A549 (cell line): Measurements from ENCODE around the gene TMED8. TPM values are rescaled to one million over a fixed set of nuclear protein-coding genes. Genes with fewer than 3 reads are reported as not detected.

Experiments used
- ATAC-seq, 2 experiments: fragments of 200-7000 bp in 1 of 2; fragments of >200 bp in 1 of 2; cut with Nextera tagmentation in 1 of 2; cut with Tn5 transposase in 1 of 2; 3 replicates each; pipeline versions ENCODE4 v1.8.0 to v1.9.1; 2018 to 2020; ENCODE audit warnings: mild to moderate bottlenecking in 1 of 2, moderate library complexity in 1 of 2
- CTCF ChIA-PET: fragments of 300-600 bp; sonication (Branson Sonifier 250); formaldehyde crosslinking; extraction: SDS; loops from one replicate; lab custom pipeline; 2021; ENCODE audit warnings: antibody characterized with exemption, inconsistent platforms; lab: Yijun Ruan, JAX
- POLR2A ChIA-PET: fragments of 350-600 bp; formaldehyde crosslinking; extraction: SDS; loops from one replicate; lab custom pipeline; 2021; ENCODE audit warnings: antibody characterized with exemption, inconsistent platforms; lab: Yijun Ruan, JAX
- DNase-seq, 2 experiments: peaks; one replicate each; pipeline versions ENCODE4 v3.0.0 to v3.0.0-alpha.2; 2011 to 2016; ENCODE audit warnings: low read depth in 1 of 2, low spot score in 1 of 2
- FAIRE-seq: peaks from 2 replicates; lab custom pipeline; 2011; peaks lifted over from hg19 to GRCh38; lab: Jason Lieb, UNC
- H3K27ac ChIP-seq, 2 experiments: fragments of >200 bp; sonication (Bioruptor Twin); formaldehyde crosslinking; 3 replicates each; pipeline ENCODE4 v1.5.1; 2016 to 2017
- H3K4me1 ChIP-seq: fragments of >200 bp; sonication (Bioruptor Twin); formaldehyde crosslinking; 3 replicates; pipeline ENCODE4 v1.6.1; 2016
- H3K4me2 ChIP-seq: fragments of >200 bp; sonication (Bioruptor Twin); formaldehyde crosslinking; 3 replicates; pipeline ENCODE4 v1.6.1; 2016
- H3K4me3 ChIP-seq: fragments of >200 bp; sonication (Bioruptor Twin); formaldehyde crosslinking; 3 replicates; pipeline ENCODE4 v1.5.1; 2016
- H3K9me3 ChIP-seq: fragments of >200 bp; sonication (Bioruptor Twin); formaldehyde crosslinking; 3 replicates; pipeline ENCODE4 v1.6.1; 2016
- CBX8 ChIP-seq: fragments of 200-600 bp; sonication (generic); IDR thresholded peaks from 2 replicates; pipeline ENCODE4 v1.6.1; 2016
- CEBPB ChIP-seq, 2 experiments: fragments of >200 bp in 1 of 2; sonication (Bioruptor Twin) in 1 of 2; formaldehyde crosslinking in 1 of 2; IDR thresholded peaks; 2 replicates each; pipeline ENCODE4 v1.6.1; 2012 to 2016
- ELK1 ChIP-seq: fragments of 150-350 bp; IDR thresholded peaks from 2 replicates; pipeline ENCODE4 v1.6.1; 2014; ENCODE audit warnings: low read depth, mild to moderate bottlenecking, low read length
- EP300 ChIP-seq, 2 experiments: fragments of >200 bp; sonication (Bioruptor Twin); formaldehyde crosslinking; IDR thresholded peaks; 2 replicates in 1 of 2; 3 replicates in 1 of 2; pipeline ENCODE4 v1.6.1; 2016 to 2017
- ESRRA ChIP-seq: fragments of 150-350 bp; IDR thresholded peaks from 2 replicates; pipeline ENCODE4 v1.6.1; 2014; ENCODE audit warnings: mild to moderate bottlenecking, low read length, borderline replicate concordance
- FOSB ChIP-seq: fragments of 250-450 bp; sonication (Bioruptor Pico); IDR thresholded peaks from 2 replicates; pipeline ENCODE4 v1.5.0; 2020; ENCODE audit warnings: mild to moderate bottlenecking, moderate library complexity
- FOSL2 ChIP-seq, 2 experiments: fragments of 450-650 bp in 1 of 2; fragments of >200 bp in 1 of 2; sonication (Bioruptor Twin) in 1 of 2; formaldehyde crosslinking; IDR thresholded peaks; 2 replicates each; pipeline versions ENCODE4 v1.5.0 to v1.6.1; 2016 to 2020; ENCODE audit warnings: mild to moderate bottlenecking in 1 of 2, moderate library complexity in 1 of 2
- FOXS1 ChIP-seq: fragments of 250-450 bp; sonication (Bioruptor Pico); IDR thresholded peaks from 2 replicates; pipeline ENCODE4 v1.5.0; 2020; ENCODE audit warnings: mild to moderate bottlenecking, moderate library complexity
- GATA3 ChIP-seq: IDR thresholded peaks from 2 replicates; pipeline ENCODE4 v1.6.1; 2012; ENCODE audit warnings: borderline replicate concordance
- HDAC2 ChIP-seq: fragments of 200-600 bp; sonication (generic); IDR thresholded peaks from 2 replicates; pipeline ENCODE4 v1.6.1; 2016
- HOXA7 ChIP-seq: fragments of 250-450 bp; sonication (Bioruptor Pico); IDR thresholded peaks from 2 replicates; pipeline ENCODE4 v1.5.0; 2020; ENCODE audit warnings: mild to moderate bottlenecking, moderate library complexity
- HOXB13 ChIP-seq: fragments of 250-450 bp; sonication (Bioruptor Pico); IDR thresholded peaks from 2 replicates; pipeline ENCODE4 v1.5.0; 2020; ENCODE audit warnings: low read depth, mild to moderate bottlenecking, moderate library complexity
- JUN ChIP-seq, 2 experiments: fragments of >200 bp; sonication (Bioruptor Twin); formaldehyde crosslinking; IDR thresholded peaks; 2 replicates in 1 of 2; 3 replicates in 1 of 2; pipeline ENCODE4 v1.6.1; 2016 to 2017
- JUNB ChIP-seq: fragments of >200 bp; sonication (Bioruptor Twin); formaldehyde crosslinking; IDR thresholded peaks from 2 replicates; pipeline ENCODE4 v1.6.1; 2016
- MAFK ChIP-seq: fragments of 450-650 bp; IDR thresholded peaks from 2 replicates; pipeline ENCODE4 v1.6.1; 2014; ENCODE audit not compliant: partially characterized antibody
- MAX ChIP-seq: IDR thresholded peaks from 2 replicates; pipeline ENCODE4 v1.6.1; 2012
- MYC ChIP-seq: IDR thresholded peaks from 2 replicates; pipeline ENCODE4 v1.6.1; 2012; ENCODE audit warnings: mild to moderate bottlenecking, inconsistent platforms, low read length, improper control_type of control experiment, borderline replicate concordance
- NR3C1 ChIP-seq: fragments of >200 bp; sonication (Bioruptor Twin); formaldehyde crosslinking; IDR thresholded peaks from 3 replicates; pipeline ENCODE4 v1.6.1; 2017
- RAD21 ChIP-seq, 2 experiments: fragments of >200 bp in 1 of 2; sonication (Bioruptor Twin) in 1 of 2; formaldehyde crosslinking in 1 of 2; IDR thresholded peaks in 1 of 2; conservative IDR thresholded peaks in 1 of 2; 2 replicates in 1 of 2; 3 replicates in 1 of 2; pipeline ENCODE4 v1.6.1; 2012 to 2018; ENCODE audit warnings: inconsistent platforms in 1 of 2
- RFX5 ChIP-seq: fragments of 450-650 bp; IDR thresholded peaks from 2 replicates; pipeline ENCODE4 v1.7.1; 2014; ENCODE audit warnings: antibody characterized with exemption, mild to moderate bottlenecking, moderate library complexity
- TP53 ChIP-seq: fragments of 250-450 bp; sonication (Bioruptor Pico); IDR thresholded peaks from 2 replicates; pipeline ENCODE4 v1.5.0; 2021; ENCODE audit warnings: mild to moderate bottlenecking, moderate library complexity
- USF2 ChIP-seq: fragments of 450-650 bp; IDR thresholded peaks from 2 replicates; pipeline ENCODE4 v1.6.1; 2014; ENCODE audit warnings: antibody characterized with exemption
- ZNF302 ChIP-seq: fragments of 250-450 bp; sonication (Bioruptor Pico); IDR thresholded peaks from 2 replicates; pipeline ENCODE4 v1.9.0; 2021; ENCODE audit warnings: inconsistent platforms, mild to moderate bottlenecking, moderate library complexity
- WGBS: methylation state at CpG from one replicate; pipeline ENCODE4 v1.1.6; 2017; ENCODE audit errors: missing lambda C conversion rate; 5-methylcytosine and 5-hydroxymethylcytosine counted together
- polyA plus RNA-seq, 4 experiments: library from polyadenylated mRNA; depleted of rRNA in 3 of 4; stranded (reverse); fragments of >200 nt; fragmentation: RNase III in 1 of 4; extraction: RNeasy Plus Mini Kit Qiagen cat#74134 plus additional on column Dnase treatment in 1 of 4; gene quantifications; 2 replicates in 3 of 4; 3 replicates in 1 of 4; pipeline ENCODE4 v1.2.3, GENCODE V29; 2011 to 2017
- TF ChIP-seq, protein P1 (sequence below): fragments of >200 bp; sonication (Bioruptor Twin); formaldehyde crosslinking; IDR thresholded peaks from 2 replicates; pipeline ENCODE4 v1.6.1; 2016
- TF ChIP-seq, protein P2 (sequence below): IDR thresholded peaks from 2 replicates; pipeline ENCODE4 v1.6.1; 2012
- TF ChIP-seq, protein P3 (sequence below): fragments of 200-600 bp; sonication (generic); IDR thresholded peaks from 2 replicates; pipeline ENCODE4 v1.6.1; 2016; ENCODE audit warnings: antibody characterized with exemption, mild to moderate bottlenecking, moderate library complexity
- TF ChIP-seq, protein P4 (sequence below): fragments of >200 bp; sonication (Bioruptor Twin); formaldehyde crosslinking; IDR thresholded peaks from 3 replicates; pipeline ENCODE4 v1.6.1; 2016

Gene TMED8
- polyA plus RNA-seq, 2 of the 4 experiments (the other 2 are of a cell fraction), result 8.8 to 13.9 TPM

DNA sequence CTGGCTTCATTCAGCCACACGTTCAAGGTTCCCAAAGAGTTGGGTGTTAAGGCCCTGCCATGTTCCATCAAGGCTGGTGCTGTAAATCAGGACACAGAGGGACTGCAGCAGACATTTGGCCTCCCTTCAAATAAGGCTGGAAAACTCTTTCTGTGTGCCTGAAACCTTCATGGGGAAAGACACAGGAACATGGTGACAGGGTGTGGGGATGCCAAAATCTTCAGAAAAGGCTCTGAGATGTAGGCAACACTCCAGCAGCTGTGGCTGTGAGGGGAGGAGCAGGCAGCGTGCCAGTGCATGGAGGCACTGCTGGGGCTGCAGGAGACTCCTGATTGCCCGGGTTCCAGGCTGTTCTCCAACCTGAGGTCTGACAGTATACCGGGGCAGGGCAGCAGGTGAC is 71.2 kb downstream of the TMED8 start:
- DNase-seq (no peak), FAIRE-seq (no peak), ATAC-seq (no peak)
- peak overlapping the region; percentile 78; a peak in 5 of 6 replicates for H3K27ac ChIP-seq
- 91% methylated on average over 4 of the region's 4 CpGs for WGBS
- H3K4me2 ChIP-seq, result no peak overlapping the region; the same call in 2 of the 3 replicates
- peaks cover 70% of the 10 kb centered on the region for H3K4me1 ChIP-seq
- H3K4me3 ChIP-seq, result no peak overlapping the region
- ChIA-PET POLR2A (interaction anchor here (4.2 kb wide), 1 partner anchor 15 kb away, joined by 45 read pairs; the partner anchor contains the start of genes GSTZ1 and POMT2), CTCF (interaction anchor here (0.6 to 19.2 kb wide), 4 partner anchors 7 to 208 kb away, joined by 3 to 622 read pairs (median 6); no protein-coding TSS in a partner anchor)
- TF ChIP-seq FOSB (CRISPR knock-in tag) (no peak), ESRRA (no peak), HOXA7 (no peak), NR3C1 (no peak), CBX8 (no peak), FOSL2 (IDR thresholded peaks at IDR 0.05) (no peak), FOSL2 (CRISPR knock-in tag; IDR thresholded peaks at IDR 0.05) (no peak), JUN (IDR thresholded peaks at IDR 0.05) (no peak), HDAC2 (no peak), ZNF302 (no peak)
- H3K9me3 ChIP-seq, result no peaks in the 10 kb centered on the region

- H3K27ac ChIP-seq, result peak overlapping the region; percentile 95 to 96
- H3K4me2 ChIP-seq, result peak overlapping the region; percentile 90
- H3K9me3 ChIP-seq, result no peaks in the 10 kb centered on the region
- CTCF ChIA-PET, result interaction anchor here (0.8 to 19.2 kb wide), 7 partner anchors 9 to 152 kb away, joined by 3 to 622 read pairs (median 53); partner anchors contain the start of genes GSTZ1 and POMT2
- DNase-seq (peak; percentile 92 to 93), ATAC-seq (peak; percentile 89 to 91), FAIRE-seq (peak; percentile 99)
- 12% methylated on average over 4 of the region's 4 CpGs for WGBS
- H3K4me3 ChIP-seq, result peak overlapping the region; percentile 28; the same call in 2 of the 3 replicates
- peaks cover 68% of the 10 kb centered on the region for H3K4me1 ChIP-seq
- POLR2A ChIA-PET, result interaction anchor here (0.5 to 4.2 kb wide), 6 partner anchors 10 to 160 kb away, joined by 3 to 45 read pairs (median 7); partner anchors contain the start of genes GSTZ1 and POMT2
- TF ChIP-seq FOSL2 (IDR thresholded peaks at IDR 0.05) (peak; percentile 97), FOSL2 (CRISPR knock-in tag; IDR thresholded peaks at IDR 0.05) (peak; percentile 99), MAX (peak; percentile 87), HOXB13 (CRISPR knock-in tag) (no peak), FOXS1 (peak; percentile 35; the same call in 1 of the 2 replicates), TP53 (no peak), RFX5 (peak; percentile 18; the same call in 1 of the 2 replicates), USF2 (peak; percentile 84), ELK1 (no peak), JUN (IDR thresholded peaks at IDR 0.05) (peak; percentile 85 to 96; a peak in 3 of 5 replicates), GATA3 (peak; percentile 94), MAFK (peak; percentile 58), MYC (no peak), NR3C1 (no peak), EP300 (IDR thresholded peaks at IDR 0.05) (peak; percentile 76 to 79; a peak in 2 of 5 replicates), JUNB (peak; percentile 99), RAD21 (conservative IDR thresholded peaks at IDR 0.05 in 1 of 2, IDR thresholded peaks at IDR 0.05 in 1 of 2) (no peak; a peak in 1 of 5 replicates), CEBPB (IDR thresholded peaks at IDR 0.05) (peak; percentile 79 to 95)
- TF ChIP-seq, protein P1, sequence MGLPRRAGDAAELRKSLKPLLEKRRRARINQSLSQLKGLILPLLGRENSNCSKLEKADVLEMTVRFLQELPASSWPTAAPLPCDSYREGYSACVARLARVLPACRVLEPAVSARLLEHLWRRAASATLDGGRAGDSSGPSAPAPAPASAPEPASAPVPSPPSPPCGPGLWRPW, result 0 out of 2 replicates have a peak, but pooled peaks have one; percentile 25
- TF ChIP-seq, protein P2, sequence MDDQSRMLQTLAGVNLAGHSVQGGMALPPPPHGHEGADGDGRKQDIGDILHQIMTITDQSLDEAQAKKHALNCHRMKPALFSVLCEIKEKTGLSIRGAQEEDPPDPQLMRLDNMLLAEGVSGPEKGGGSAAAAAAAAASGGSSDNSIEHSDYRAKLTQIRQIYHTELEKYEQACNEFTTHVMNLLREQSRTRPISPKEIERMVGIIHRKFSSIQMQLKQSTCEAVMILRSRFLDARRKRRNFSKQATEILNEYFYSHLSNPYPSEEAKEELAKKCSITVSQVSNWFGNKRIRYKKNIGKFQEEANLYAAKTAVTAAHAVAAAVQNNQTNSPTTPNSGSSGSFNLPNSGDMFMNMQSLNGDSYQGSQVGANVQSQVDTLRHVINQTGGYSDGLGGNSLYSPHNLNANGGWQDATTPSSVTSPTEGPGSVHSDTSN, result 0 out of 2 replicates have a peak, but pooled peaks have one; percentile 47
- TF ChIP-seq, protein P3, sequence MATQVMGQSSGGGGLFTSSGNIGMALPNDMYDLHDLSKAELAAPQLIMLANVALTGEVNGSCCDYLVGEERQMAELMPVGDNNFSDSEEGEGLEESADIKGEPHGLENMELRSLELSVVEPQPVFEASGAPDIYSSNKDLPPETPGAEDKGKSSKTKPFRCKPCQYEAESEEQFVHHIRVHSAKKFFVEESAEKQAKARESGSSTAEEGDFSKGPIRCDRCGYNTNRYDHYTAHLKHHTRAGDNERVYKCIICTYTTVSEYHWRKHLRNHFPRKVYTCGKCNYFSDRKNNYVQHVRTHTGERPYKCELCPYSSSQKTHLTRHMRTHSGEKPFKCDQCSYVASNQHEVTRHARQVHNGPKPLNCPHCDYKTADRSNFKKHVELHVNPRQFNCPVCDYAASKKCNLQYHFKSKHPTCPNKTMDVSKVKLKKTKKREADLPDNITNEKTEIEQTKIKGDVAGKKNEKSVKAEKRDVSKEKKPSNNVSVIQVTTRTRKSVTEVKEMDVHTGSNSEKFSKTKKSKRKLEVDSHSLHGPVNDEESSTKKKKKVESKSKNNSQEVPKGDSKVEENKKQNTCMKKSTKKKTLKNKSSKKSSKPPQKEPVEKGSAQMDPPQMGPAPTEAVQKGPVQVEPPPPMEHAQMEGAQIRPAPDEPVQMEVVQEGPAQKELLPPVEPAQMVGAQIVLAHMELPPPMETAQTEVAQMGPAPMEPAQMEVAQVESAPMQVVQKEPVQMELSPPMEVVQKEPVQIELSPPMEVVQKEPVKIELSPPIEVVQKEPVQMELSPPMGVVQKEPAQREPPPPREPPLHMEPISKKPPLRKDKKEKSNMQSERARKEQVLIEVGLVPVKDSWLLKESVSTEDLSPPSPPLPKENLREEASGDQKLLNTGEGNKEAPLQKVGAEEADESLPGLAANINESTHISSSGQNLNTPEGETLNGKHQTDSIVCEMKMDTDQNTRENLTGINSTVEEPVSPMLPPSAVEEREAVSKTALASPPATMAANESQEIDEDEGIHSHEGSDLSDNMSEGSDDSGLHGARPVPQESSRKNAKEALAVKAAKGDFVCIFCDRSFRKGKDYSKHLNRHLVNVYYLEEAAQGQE, result no peak
- TF ChIP-seq, protein P4, sequence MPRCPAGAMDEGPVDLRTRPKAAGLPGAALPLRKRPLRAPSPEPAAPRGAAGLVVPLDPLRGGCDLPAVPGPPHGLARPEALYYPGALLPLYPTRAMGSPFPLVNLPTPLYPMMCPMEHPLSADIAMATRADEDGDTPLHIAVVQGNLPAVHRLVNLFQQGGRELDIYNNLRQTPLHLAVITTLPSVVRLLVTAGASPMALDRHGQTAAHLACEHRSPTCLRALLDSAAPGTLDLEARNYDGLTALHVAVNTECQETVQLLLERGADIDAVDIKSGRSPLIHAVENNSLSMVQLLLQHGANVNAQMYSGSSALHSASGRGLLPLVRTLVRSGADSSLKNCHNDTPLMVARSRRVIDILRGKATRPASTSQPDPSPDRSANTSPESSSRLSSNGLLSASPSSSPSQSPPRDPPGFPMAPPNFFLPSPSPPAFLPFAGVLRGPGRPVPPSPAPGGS, result peak; percentile 60; the same call in 1 of the 3 replicates
Observed at GRCh38 chr14:77303417-77304156, 73.3 kb downstream of the TMED8 start.
